Right forelimb (tissue), 1 donor: ENCODE results near the gene GNAT2.

Experiments
- DNase-seq: peaks from one replicate; pipeline ENCODE4 v3.0.0-alpha.2; 2018

GNAT2 gene

DNA sequence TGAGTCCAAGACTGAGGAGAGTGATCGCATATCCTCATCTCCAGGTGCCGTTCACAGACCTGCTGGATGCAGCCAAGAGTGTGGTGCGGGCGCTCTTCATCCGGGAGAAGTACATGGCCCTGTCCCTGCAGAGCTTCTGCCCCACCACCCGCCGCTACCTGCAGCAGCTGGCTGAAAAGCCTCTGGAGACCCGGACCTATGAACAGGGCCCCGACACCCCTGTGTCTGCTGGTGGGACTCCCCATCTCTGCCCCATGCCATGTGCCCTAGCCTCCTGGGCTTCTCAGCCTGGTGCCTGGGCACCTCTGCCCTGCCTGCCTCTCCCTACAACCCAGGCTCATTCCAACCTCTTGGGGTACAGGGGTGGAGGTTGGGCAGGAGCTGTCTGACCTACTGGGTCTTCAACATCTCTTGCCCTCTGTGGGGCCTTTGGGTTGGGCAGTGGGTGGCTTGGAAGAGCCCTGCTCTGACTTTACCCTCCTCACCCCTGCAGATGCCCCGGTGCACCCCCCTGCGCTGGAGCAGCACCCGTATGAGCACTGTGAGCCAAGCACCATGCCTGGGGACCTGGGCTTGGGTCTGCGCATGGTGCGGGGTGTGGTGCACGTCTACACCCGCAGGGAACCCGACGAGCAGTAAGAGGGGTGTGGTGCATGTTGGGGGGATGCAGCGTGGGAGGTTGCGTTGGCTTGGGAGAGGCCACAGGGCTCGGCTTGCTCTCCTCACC lies 7.4 kb upstream of the GNAT2 start:
- DNase-seq, result no peak

- peak; percentile 70 for DNase-seq
Observed at GRCh38 chr1:109625601-109626560, 6.5 kb upstream of the GNAT2 start.

GRCh38 chr1:109625176-109625575 lies 5.8 kb upstream of the GNAT2 start:
- no peak for DNase-seq

GRCh38 chr1:109624201-109625010 lies 5.0 kb upstream of the GNAT2 start:
- no peak for DNase-seq

- DNase-seq, result no peak
Observed at GRCh38 chr1:109623601-109624161, 4.3 kb upstream of the GNAT2 start.

GRCh38 chr1:109622895-109623294 lies 3.5 kb upstream of the GNAT2 start:
- DNase-seq, result no peak

- no peak for DNase-seq
Observed at GRCh38 chr1:109622137-109622892, 2.9 kb upstream of the GNAT2 start.

- no peak for DNase-seq
Observed at GRCh38 chr1:109621379-109622136, 2.1 kb upstream of the GNAT2 start.

GRCh38 chr1:109620841-109621286 lies 1.4 kb upstream of the GNAT2 start:
- peak; percentile 94 for DNase-seq

- DNase-seq, result peak; percentile 79
Observed at GRCh38 chr1:109620401-109620791, 980 bp upstream of the GNAT2 start.

DNA sequence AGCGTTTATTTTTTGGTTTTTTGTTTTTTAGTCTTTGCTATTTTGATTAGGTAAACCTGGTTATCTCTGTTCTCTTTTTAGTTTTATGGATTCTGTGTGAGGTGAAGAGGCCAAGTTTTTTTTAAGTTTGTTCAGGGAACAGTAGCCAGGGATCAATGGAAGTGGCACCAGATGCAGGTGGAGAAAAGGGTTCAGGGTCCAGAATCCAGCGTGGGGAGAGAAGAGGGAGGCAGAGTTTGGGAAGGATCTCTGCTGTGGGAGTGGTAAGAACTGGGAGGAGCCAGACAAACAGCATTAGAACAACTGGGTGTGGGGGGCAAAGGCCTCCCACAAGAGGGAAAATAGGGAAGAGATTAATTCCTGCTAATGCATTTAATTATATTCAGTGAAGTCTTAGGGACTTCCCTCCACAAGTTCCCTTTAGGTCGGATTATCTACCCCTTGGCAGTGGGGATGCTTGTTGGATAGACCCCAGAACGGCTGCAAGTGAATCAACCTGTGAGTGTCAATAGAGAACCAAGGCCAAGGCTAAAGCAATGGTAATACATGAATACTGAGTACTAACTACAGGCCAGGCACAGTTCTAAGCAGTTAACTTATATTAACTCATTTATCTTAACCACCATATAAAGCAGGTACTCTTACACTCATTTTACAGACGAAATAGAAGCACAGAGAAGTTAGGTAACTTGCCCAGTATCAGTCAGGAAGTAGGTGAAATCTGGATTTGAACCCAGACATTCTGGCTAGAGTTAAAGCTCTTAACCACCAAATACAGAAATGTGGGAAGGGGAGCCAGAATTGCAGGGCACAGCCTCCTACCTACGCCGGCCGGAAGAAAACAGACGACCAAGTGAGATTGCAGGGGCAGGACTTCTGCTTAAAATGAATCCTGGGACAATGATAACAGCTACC lies 498 bp downstream of the GNAT2 start:
- DNase-seq, result no peak

- no peak for DNase-seq
Observed at GRCh38 chr1:109617291-109617801, 2.1 kb downstream of the GNAT2 start.

DNA sequence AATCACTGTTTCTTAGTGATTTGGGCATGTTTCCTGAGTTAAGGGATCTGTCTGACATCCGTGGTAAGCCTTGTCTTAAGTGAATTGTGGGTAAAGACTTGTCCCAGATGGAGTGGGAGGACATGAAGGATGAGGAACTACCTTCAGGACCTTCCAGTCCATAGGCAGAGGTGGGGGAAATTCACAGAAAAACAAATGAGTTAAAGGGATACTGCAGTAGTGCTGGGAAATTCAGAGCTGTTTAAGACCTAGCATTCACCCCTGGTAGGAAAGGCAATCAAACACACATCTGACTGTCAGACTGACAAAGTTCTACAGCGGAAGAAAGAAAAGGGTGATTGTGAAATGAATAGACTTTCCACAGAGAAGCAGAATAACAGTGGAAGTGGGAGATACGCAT lies 3.0 kb downstream of the GNAT2 start:
- no peak for DNase-seq

- DNase-seq, result no peak
Observed at GRCh38 chr1:109615879-109616278, 3.5 kb downstream of the GNAT2 start.

GRCh38 chr1:109613361-109614147 lies 5.9 kb downstream of the GNAT2 start:
- DNase-seq, result no peak

DNA sequence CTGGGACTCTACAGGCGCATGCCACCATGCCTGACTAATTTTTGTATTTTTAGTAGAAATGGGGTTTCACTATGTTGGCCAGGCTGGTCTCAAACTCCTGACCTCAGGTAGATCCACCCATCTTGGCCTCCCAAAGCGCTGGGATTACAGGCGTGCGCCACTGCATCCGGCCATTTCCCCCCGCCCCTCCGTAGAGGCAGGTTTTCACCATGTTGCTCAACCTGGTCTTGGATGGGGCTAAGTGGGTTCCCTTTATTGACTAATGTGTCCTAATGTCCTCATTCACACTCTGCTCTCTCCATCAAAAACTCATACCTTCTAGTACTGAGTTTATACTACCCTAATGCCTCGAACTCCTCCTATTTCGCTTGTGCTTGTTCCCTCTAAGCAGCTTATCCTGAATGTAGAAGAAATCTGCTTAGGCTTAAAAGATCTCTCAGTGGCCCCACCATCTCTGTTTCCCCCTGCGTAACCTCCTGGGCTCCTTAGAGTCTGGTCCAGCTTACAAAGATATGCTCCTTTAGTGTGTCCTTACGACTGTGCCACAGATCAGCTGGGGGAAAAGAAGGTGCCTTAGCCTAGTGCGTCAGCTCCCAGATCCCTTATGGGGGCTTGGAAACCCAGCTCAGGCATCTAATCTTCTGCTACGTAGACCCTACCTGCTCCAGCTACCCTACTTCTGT lies 8.0 kb downstream of the GNAT2 start:
- no peak for DNase-seq

- no peak for DNase-seq
Observed at GRCh38 chr1:109610609-109611307, 8.7 kb downstream of the GNAT2 start.

DNA sequence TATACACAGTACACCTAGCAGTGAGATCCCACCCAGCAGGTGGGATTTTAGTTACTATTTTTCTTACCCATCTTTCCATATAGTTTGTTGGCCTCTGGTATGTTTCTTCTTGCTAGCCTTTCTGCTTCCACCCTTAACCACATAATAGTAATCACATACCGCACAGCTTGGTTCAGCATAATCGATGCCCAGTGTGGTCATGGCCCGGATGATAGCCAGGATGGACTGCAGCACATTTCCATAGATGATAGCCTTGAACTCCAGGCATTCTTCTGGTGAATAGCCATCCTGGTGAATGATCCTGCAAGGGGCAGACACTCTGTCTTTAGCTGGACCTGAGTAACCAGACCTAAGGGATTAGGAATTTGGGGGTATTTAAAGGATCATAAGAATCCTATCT lies 9.5 kb downstream of the GNAT2 start:
- DNase-seq, result no peak
